CD4-positive, alpha-beta T cell (primary cell): ENCODE measurements around the gene WDR72. TPM values are rescaled to one million over a fixed set of nuclear protein-coding genes. Genes with fewer than 3 reads are reported as not detected.

Experiments
- ATAC-seq: fragments of 200-7000 bp; cut with Tn5 transposase; one replicate; pipeline ENCODE4 v1.10.0; 2022; ENCODE audit warnings: mild to moderate bottlenecking; ENCODE audit not compliant: poor library complexity
- CTCF ChIA-PET: fragments of 350-600 bp; sonication (Branson Sonifier 250); formaldehyde crosslinking; loops from one replicate; lab custom pipeline; 2021; ENCODE audit warnings: antibody characterized with exemption, inconsistent platforms; lab: Charles Lee
- POLR2A ChIA-PET: fragments of 350-600 bp; sonication (Branson Sonifier 250); formaldehyde crosslinking; loops from one replicate; lab custom pipeline; 2021; ENCODE audit warnings: antibody characterized with exemption, inconsistent platforms; lab: Charles Lee
- DNase-seq, 14 experiments: peaks; one replicate each; pipeline ENCODE4 v3.0.0-alpha.2; 2013 to 2020; ENCODE audit warnings: mixed read lengths in 2 of 14
- H3K27ac ChIP-seq, 2 donors: one replicate each; pipeline versions ENCODE4 v1.5.1 to v1.7.0; 2013; ENCODE audit warnings: low read length in 2 of 2, low read depth in 1 of 2, mild to moderate bottlenecking in 1 of 2
- H3K27me3 ChIP-seq, 2 experiments: 1 replicate in 1 of 2; 2 replicates in 1 of 2; pipeline versions ENCODE4 v1.6.1 to v1.7.0; 2013; ENCODE audit warnings: low read length in 2 of 2, control low read depth in 1 of 2, mild to moderate bottlenecking in 1 of 2, moderate library complexity in 1 of 2; ENCODE audit not compliant: insufficient read depth in 2 of 2, control insufficient read depth in 1 of 2
- H3K36me3 ChIP-seq: one replicate; pipeline ENCODE4 v1.6.1; 2013; ENCODE audit warnings: low read length, control low read depth; ENCODE audit not compliant: insufficient read depth
- H3K4me1 ChIP-seq: one replicate; pipeline ENCODE4 v1.6.1; 2013; ENCODE audit warnings: low read length, control low read depth; ENCODE audit not compliant: insufficient read depth
- H3K4me3 ChIP-seq: one replicate; pipeline ENCODE4 v1.5.1; 2013; ENCODE audit warnings: mild to moderate bottlenecking, low read length, moderate library complexity
- H3K9me3 ChIP-seq, 2 experiments: 1 replicate in 1 of 2; 2 replicates in 1 of 2; pipeline versions ENCODE4 v1.6.1 to v1.7.0; 2013; ENCODE audit warnings: low read length in 2 of 2, mild to moderate bottlenecking in 2 of 2, control low read depth in 1 of 2, moderate library complexity in 1 of 2; ENCODE audit not compliant: control insufficient read depth in 1 of 2, insufficient read depth in 1 of 2
- H3K27ac Mint-ChIP-seq: one replicate; pipeline ENCODE4 v1.8.0; 2020; ENCODE audit warnings: mixed read lengths
- H3K27me3 Mint-ChIP-seq: one replicate; pipeline ENCODE4 v1.8.0; 2021; ENCODE audit warnings: mixed read lengths
- H3K36me3 Mint-ChIP-seq: one replicate; pipeline ENCODE4 v1.8.0; 2021; ENCODE audit warnings: low read depth, mixed read lengths
- H3K4me1 Mint-ChIP-seq: one replicate; pipeline ENCODE4 v1.8.0; 2021; ENCODE audit warnings: low read depth, mixed read lengths
- H3K4me3 Mint-ChIP-seq: one replicate; pipeline ENCODE4 v1.8.0; 2020; ENCODE audit warnings: mild to moderate bottlenecking, mixed read lengths
- H3K9me3 Mint-ChIP-seq: one replicate; pipeline ENCODE4 v1.8.0; 2020; ENCODE audit warnings: mixed read lengths
- CTCF ChIP-seq: fragments of 200-600 bp; IDR thresholded peaks from one replicate; pipeline ENCODE4 v1.8.0; 2022; ENCODE audit warnings: antibody characterized with exemption, mild to moderate bottlenecking
- intact Hi-C, 2 experiments: fragments of 100-400 bp; cut with DNase I in 1 of 2; cut with micrococcal nuclease in 1 of 2; formaldehyde crosslinking; loops; one replicate each; pipeline versions ENCODE4 v1.15.1 to v1.9.0; 2023 to 2025; cut with DNase I, micrococcal nuclease
- total RNA-seq, 174 experiments: library from RNA in 2 of 174; stranded (reverse) in 2 of 174; gene quantifications; one replicate each; pipeline ENCODE4 v1.2.3 and lab custom pipeline; 2021 to 2026

Gene WDR72
- total RNA-seq, 2 experiments from 2014 or later: not detected

- Histone ChIP-seq H3K4me3 (no peak overlapping the region), H3K27me3 (no peaks in the 10 kb centered on the region), H3K4me1 (no peaks in the 10 kb centered on the region), H3K27ac (no peak overlapping the region), H3K36me3 (no peaks in the 10 kb centered on the region), H3K9me3 (no peaks in the 10 kb centered on the region)
- no peaks in the 10 kb centered on the region for H3K4me1 Mint-ChIP-seq
- no peak for DNase-seq
- no peak overlapping the region for H3K4me3 Mint-ChIP-seq
- TF ChIP-seq CTCF: no peak
- ChIA-PET CTCF (no interaction called here), POLR2A (no interaction called here)
- ATAC-seq: no peak
- no peak overlapping the region for H3K27ac Mint-ChIP-seq
- intact Hi-C loops: no loop called here
- H3K36me3 Mint-ChIP-seq: no peaks in the 10 kb centered on the region
- no peaks in the 10 kb centered on the region for H3K9me3 Mint-ChIP-seq
- H3K27me3 Mint-ChIP-seq: no peaks in the 10 kb centered on the region
Observed at GRCh38 chr15:53591041-53591440, 168.4 kb downstream of the WDR72 start.

DNA sequence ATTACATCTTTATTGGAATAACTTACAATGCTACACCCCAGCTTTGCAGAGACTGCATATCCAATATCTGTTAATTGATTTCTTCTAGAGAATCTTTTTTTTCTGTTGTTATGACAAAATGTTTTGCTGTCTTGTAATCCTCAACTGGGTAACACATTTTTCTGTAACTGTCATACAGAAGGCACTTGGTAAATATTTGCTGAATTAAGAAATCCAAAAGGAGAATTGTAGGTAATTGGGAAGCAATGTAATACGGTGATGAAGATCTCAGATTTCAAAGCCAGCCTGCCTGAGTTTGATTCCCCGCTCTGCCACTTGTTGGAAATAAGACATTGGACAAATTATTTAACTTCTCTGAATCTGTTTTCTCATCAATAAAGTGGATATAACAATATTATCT lies 169.1 kb downstream of the WDR72 start:
- H3K27ac ChIP-seq: no peak overlapping the region
- Mint-ChIP-seq H3K36me3 (no peaks in the 10 kb centered on the region), H3K4me1 (no peaks in the 10 kb centered on the region), H3K27me3 (no peaks in the 10 kb centered on the region), H3K4me3 (no peak overlapping the region), H3K27ac (no peak overlapping the region), H3K9me3 (no peaks in the 10 kb centered on the region)
- TF ChIP-seq CTCF: no peak
- intact Hi-C loops: no loop called here
- ATAC-seq (no peak), DNase-seq (no peak)
- no peaks in the 10 kb centered on the region for H3K36me3 ChIP-seq
- H3K4me3 ChIP-seq: no peak overlapping the region
- ChIA-PET POLR2A (no interaction called here), CTCF (no interaction called here)
- no peaks in the 10 kb centered on the region for H3K9me3 ChIP-seq
- H3K27me3 ChIP-seq: no peaks in the 10 kb centered on the region
- H3K4me1 ChIP-seq: no peaks in the 10 kb centered on the region

- no peaks in the 10 kb centered on the region for H3K36me3 Mint-ChIP-seq
- no peak for TF ChIP-seq CTCF
- Histone ChIP-seq H3K4me1 (no peaks in the 10 kb centered on the region), H3K36me3 (no peaks in the 10 kb centered on the region), H3K9me3 (no peaks in the 10 kb centered on the region), H3K27me3 (no peaks in the 10 kb centered on the region), H3K27ac (no peak overlapping the region), H3K4me3 (no peak overlapping the region)
- no peak overlapping the region for H3K4me3 Mint-ChIP-seq
- ChIA-PET CTCF (no interaction called here), POLR2A (interaction anchor here (0.7 kb wide), 1 partner anchor 359 kb away, joined by 3 read pairs; no protein-coding TSS in a partner anchor)
- H3K4me1 Mint-ChIP-seq: no peaks in the 10 kb centered on the region
- no peak overlapping the region for H3K27ac Mint-ChIP-seq
- H3K27me3 Mint-ChIP-seq: no peaks in the 10 kb centered on the region
- DNase-seq (no peak), ATAC-seq (no peak)
- intact Hi-C loops: no loop called here
- no peaks in the 10 kb centered on the region for H3K9me3 Mint-ChIP-seq
Observed at GRCh38 chr15:53589520-53590057, 169.9 kb downstream of the WDR72 start.
